ENCODE measurements around the gene NKIRAS2.
"Not testable (repeated sequence)": the region's sequence is repeated elsewhere in the genome, so short reads cannot be mapped to it uniquely, and the experiment has no call there.

NKIRAS2 gene

DNA sequence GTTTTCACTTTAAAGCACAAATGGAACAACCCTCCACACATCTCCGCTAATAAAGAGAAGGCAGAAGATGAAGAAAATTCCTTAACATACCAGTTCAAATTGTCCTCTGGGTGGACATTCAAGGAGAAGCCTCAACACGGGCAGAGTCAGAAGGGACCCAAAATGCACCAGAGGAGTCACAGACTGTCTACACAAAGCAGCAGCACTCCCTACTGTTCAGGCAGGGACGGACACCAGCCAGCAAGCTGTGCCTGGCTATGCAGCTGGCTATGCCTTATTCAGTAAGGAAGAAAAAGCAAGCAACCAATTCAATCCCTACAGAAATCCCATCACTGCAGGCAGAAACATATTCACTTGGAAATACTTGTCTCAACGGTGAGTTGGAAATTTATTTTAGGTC, 10.7 kb upstream of the NKIRAS2 start:
- H3K4me1 ChIP-seq (ENCODE audit: insufficient read depth, low read length, poor library complexity, severe bottlenecking) = peaks cover 22% of the 10 kb centered on the region
- H4K20me1 ChIP-seq (ENCODE audit: insufficient read depth, low read length, poor library complexity, severe bottlenecking) = peaks cover 54% of the 10 kb centered on the region
- no peak overlapping the region for H2AFZ ChIP-seq (ENCODE audit: low read length)
- H3K79me2 ChIP-seq (ENCODE audit: insufficient read depth, low read length) = peaks cover 98% of the 10 kb centered on the region
- no peaks in the 10 kb centered on the region for H3K36me3 ChIP-seq (ENCODE audit: insufficient read depth, low read length)
- no peaks in the 10 kb centered on the region for H3K27me3 ChIP-seq (ENCODE audit: insufficient read depth, low read length, poor library complexity, severe bottlenecking)
- H3F3A ChIP-seq (ENCODE audit: low read depth) = no peaks in the 10 kb centered on the region
- TF ChIP-seq, protein P1, sequence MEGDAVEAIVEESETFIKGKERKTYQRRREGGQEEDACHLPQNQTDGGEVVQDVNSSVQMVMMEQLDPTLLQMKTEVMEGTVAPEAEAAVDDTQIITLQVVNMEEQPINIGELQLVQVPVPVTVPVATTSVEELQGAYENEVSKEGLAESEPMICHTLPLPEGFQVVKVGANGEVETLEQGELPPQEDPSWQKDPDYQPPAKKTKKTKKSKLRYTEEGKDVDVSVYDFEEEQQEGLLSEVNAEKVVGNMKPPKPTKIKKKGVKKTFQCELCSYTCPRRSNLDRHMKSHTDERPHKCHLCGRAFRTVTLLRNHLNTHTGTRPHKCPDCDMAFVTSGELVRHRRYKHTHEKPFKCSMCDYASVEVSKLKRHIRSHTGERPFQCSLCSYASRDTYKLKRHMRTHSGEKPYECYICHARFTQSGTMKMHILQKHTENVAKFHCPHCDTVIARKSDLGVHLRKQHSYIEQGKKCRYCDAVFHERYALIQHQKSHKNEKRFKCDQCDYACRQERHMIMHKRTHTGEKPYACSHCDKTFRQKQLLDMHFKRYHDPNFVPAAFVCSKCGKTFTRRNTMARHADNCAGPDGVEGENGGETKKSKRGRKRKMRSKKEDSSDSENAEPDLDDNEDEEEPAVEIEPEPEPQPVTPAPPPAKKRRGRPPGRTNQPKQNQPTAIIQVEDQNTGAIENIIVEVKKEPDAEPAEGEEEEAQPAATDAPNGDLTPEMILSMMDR (conservative IDR thresholded peaks at IDR 0.05; ENCODE audit: low read length) = peak; percentile 45
- no peak for TF ChIP-seq EZH2phosphoT487 (IDR thresholded peaks at IDR 0.05; ENCODE audit: borderline replicate concordance)
- peak overlapping the region; percentile 2 for H3K4me2 ChIP-seq (ENCODE audit: low read depth, low read length, poor library complexity, severe bottlenecking)
- no peaks in the 10 kb centered on the region for H3K9me3 ChIP-seq (ENCODE audit: insufficient read depth, low read depth, low read length)
- H3K9ac ChIP-seq (ENCODE audit: low read depth, low read length, poor library complexity, severe bottlenecking) = no peak overlapping the region
- H3K4me3 ChIP-seq (ENCODE audit: low read length, poor library complexity, severe bottlenecking) = no peak overlapping the region
- no peaks in the 10 kb centered on the region for H3K9me2 ChIP-seq (replicated peaks; ENCODE audit: low read depth, low read length)

DNA sequence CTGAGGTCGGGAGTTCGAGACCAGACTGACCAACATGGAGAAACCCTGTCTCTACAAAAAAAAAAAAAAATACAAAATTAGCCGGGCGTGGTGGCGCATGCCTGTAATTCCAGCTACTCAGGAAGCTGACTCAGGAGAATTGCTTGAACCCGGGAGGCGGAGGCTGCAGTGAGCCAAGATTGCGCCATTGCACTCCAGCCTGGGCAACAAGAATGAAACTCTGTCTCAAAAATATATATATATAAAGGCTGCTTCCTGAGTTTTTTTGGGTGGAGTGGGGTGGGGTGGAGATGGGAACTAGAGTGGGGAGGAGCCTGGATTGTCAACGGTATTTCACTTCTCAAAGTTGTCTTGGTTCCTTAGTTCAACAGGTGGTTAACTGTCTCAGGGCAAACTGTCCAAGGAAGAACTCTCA, 9.6 kb upstream of the NKIRAS2 start:
- peak overlapping the region; percentile 48 for H3K4me2 ChIP-seq (ENCODE audit: low read depth, low read length, poor library complexity, severe bottlenecking)
- peaks cover 98% of the 10 kb centered on the region for H3K79me2 ChIP-seq (ENCODE audit: insufficient read depth, low read length)
- not testable (repeated sequence) for H3K9me2 ChIP-seq (replicated peaks; ENCODE audit: low read depth, low read length); H3K4me3 ChIP-seq (ENCODE audit: low read length, poor library complexity, severe bottlenecking); H3K27me3 ChIP-seq (ENCODE audit: insufficient read depth, low read length, poor library complexity, severe bottlenecking); H3K9me3 ChIP-seq (ENCODE audit: insufficient read depth, low read depth, low read length); H3K36me3 ChIP-seq (ENCODE audit: insufficient read depth, low read length); H3K9ac ChIP-seq (ENCODE audit: low read depth, low read length, poor library complexity, severe bottlenecking); H3F3A ChIP-seq (ENCODE audit: low read depth); H2AFZ ChIP-seq (ENCODE audit: low read length)
- H4K20me1 ChIP-seq (ENCODE audit: insufficient read depth, low read length, poor library complexity, severe bottlenecking) = peaks cover 47% of the 10 kb centered on the region
- peaks cover 27% of the 10 kb centered on the region for H3K4me1 ChIP-seq (ENCODE audit: insufficient read depth, low read length, poor library complexity, severe bottlenecking)

DNA sequence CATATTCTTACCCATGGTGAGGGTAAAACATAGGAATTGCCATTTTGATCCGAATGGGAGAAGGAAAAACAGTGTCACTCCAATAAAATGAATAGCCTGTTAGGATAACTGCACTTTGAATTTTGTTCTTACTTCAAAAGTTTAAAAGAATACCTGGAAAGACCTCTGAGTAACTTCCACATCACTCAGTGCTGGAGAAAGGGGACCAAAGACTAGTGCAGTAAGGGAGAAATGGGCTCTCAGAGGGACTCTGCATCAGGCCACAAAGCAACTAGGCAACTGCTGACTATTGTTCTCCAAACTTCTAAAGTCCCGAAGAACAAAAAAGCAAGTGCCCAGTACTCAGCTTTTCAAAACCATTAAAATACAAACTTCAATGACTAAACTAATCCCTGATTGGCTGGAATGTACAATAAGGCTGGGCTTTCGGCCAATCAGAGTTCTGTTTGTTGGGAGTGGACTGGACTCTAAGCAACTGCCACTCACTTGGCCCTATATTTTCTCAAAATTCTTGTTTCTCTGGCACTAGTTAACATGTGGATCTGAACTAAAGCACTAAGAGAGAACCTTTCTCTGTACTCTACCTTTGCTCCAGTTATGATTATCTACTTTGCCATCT, 8.9 kb upstream of the NKIRAS2 start:
- TF ChIP-seq, protein P1 (conservative IDR thresholded peaks at IDR 0.05; ENCODE audit: low read length) = no peak
- TF ChIP-seq EZH2phosphoT487 (IDR thresholded peaks at IDR 0.05; ENCODE audit: borderline replicate concordance) = no peak
- H3K4me1 ChIP-seq (ENCODE audit: insufficient read depth, low read length, poor library complexity, severe bottlenecking) = peaks cover 32% of the 10 kb centered on the region
- H3K4me2 ChIP-seq (ENCODE audit: low read depth, low read length, poor library complexity, severe bottlenecking) = peak overlapping the region; percentile 48
- H4K20me1 ChIP-seq (ENCODE audit: insufficient read depth, low read length, poor library complexity, severe bottlenecking) = peaks cover 49% of the 10 kb centered on the region
- H2AFZ ChIP-seq (ENCODE audit: low read length) = no peak overlapping the region
- no peaks in the 10 kb centered on the region for H3F3A ChIP-seq (ENCODE audit: low read depth)
- no peaks in the 10 kb centered on the region for H3K27me3 ChIP-seq (ENCODE audit: insufficient read depth, low read length, poor library complexity, severe bottlenecking)
- H3K4me3 ChIP-seq (ENCODE audit: low read length, poor library complexity, severe bottlenecking) = no peak overlapping the region
- H3K9me2 ChIP-seq (replicated peaks; ENCODE audit: low read depth, low read length) = no peaks in the 10 kb centered on the region
- no peaks in the 10 kb centered on the region for H3K9me3 ChIP-seq (ENCODE audit: insufficient read depth, low read depth, low read length)
- peak overlapping the region; percentile 26 for H3K9ac ChIP-seq (ENCODE audit: low read depth, low read length, poor library complexity, severe bottlenecking)
- H3K36me3 ChIP-seq (ENCODE audit: insufficient read depth, low read length) = no peaks in the 10 kb centered on the region
- H3K79me2 ChIP-seq (ENCODE audit: insufficient read depth, low read length) = peaks cover 99% of the 10 kb centered on the region

- Histone ChIP-seq H3K4me2 (ENCODE audit: low read depth, low read length, poor library complexity, severe bottlenecking) (peak overlapping the region; percentile 87), H3K4me1 (ENCODE audit: insufficient read depth, low read length, poor library complexity, severe bottlenecking) (peaks cover 37% of the 10 kb centered on the region), H4K20me1 (ENCODE audit: insufficient read depth, low read length, poor library complexity, severe bottlenecking) (peaks cover 51% of the 10 kb centered on the region), H3K79me2 (ENCODE audit: insufficient read depth, low read length) (peaks cover 98% of the 10 kb centered on the region), H3K4me3 (ENCODE audit: low read length, poor library complexity, severe bottlenecking) (peak overlapping the region; percentile 17)
- H2AFZ ChIP-seq (ENCODE audit: low read length); H3K27me3 ChIP-seq (ENCODE audit: insufficient read depth, low read length, poor library complexity, severe bottlenecking); H3K9ac ChIP-seq (ENCODE audit: low read depth, low read length, poor library complexity, severe bottlenecking); H3K9me2 ChIP-seq (replicated peaks; ENCODE audit: low read depth, low read length); H3K9me3 ChIP-seq (ENCODE audit: insufficient read depth, low read depth, low read length); H3K36me3 ChIP-seq (ENCODE audit: insufficient read depth, low read length); H3F3A ChIP-seq (ENCODE audit: low read depth): not testable (repeated sequence)
Observed at GRCh38 chr17:42012363-42012762, 7.5 kb upstream of the NKIRAS2 start.

- Histone ChIP-seq H3K4me3 (ENCODE audit: low read length, poor library complexity, severe bottlenecking) (peak overlapping the region; percentile 17), H3K4me2 (ENCODE audit: low read depth, low read length, poor library complexity, severe bottlenecking) (peak overlapping the region; percentile 87), H3K9ac (ENCODE audit: low read depth, low read length, poor library complexity, severe bottlenecking) (peak overlapping the region; percentile 39), H4K20me1 (ENCODE audit: insufficient read depth, low read length, poor library complexity, severe bottlenecking) (peaks cover 48% of the 10 kb centered on the region), H3K4me1 (ENCODE audit: insufficient read depth, low read length, poor library complexity, severe bottlenecking) (peaks cover 45% of the 10 kb centered on the region), H3K79me2 (ENCODE audit: insufficient read depth, low read length) (peaks cover 93% of the 10 kb centered on the region)
- H3F3A ChIP-seq (ENCODE audit: low read depth); H3K9me3 ChIP-seq (ENCODE audit: insufficient read depth, low read depth, low read length); H3K27me3 ChIP-seq (ENCODE audit: insufficient read depth, low read length, poor library complexity, severe bottlenecking); H2AFZ ChIP-seq (ENCODE audit: low read length); H3K36me3 ChIP-seq (ENCODE audit: insufficient read depth, low read length); H3K9me2 ChIP-seq (replicated peaks; ENCODE audit: low read depth, low read length): not testable (repeated sequence)
Observed at GRCh38 chr17:42013740-42014139, 6.2 kb upstream of the NKIRAS2 start.

Measured in Loucy (cell line).